HG02970 (cell line): ENCODE results near the gene MYBL2.
"Not testable (repeated sequence)": the region's sequence is repeated elsewhere in the genome, so short reads cannot be mapped to it uniquely, and the experiment has no call there.

Experiments used
- ATAC-seq: cut with Tn5 transposase; IDR thresholded peaks from one replicate; pipeline ENCODE4 v1.9.1; 2021; ENCODE audit warnings: mild to moderate bottlenecking, moderate library complexity, moderate number of reproducible peaks; ENCODE audit not compliant: unreplicated experiment, low FRiP score

Gene MYBL2

GRCh38 chr20:43748274-43748673 lies 81.4 kb downstream of the MYBL2 start:
- no peak for ATAC-seq

- ATAC-seq: no peak
Measured at GRCh38 chr20:43749734-43750294, 82.9 kb downstream of the MYBL2 start.

DNA sequence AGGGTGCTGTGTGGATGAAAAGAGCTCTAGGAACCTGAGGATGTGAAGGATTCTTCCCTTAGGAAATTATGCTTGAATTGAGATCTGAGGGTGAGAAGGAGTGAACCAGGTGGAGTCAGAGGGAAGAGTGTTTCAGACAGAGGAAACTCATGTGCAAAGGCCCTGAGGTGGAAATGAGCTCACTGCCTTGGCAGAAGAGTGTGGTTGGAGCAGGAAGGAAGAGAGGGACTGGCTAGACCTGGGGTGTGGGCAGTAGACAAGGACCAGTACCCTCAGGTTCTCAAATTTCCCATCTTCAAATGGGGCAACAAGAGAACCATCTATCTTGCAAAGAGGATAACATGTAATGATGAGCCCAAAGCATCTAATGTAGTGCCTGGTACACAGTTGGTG lies 83.9 kb downstream of the MYBL2 start:
- no peak for ATAC-seq

- ATAC-seq: peak; percentile 76
Measured at GRCh38 chr20:43751167-43752050, 84.5 kb downstream of the MYBL2 start.

- no peak for ATAC-seq
Measured at GRCh38 chr20:43752051-43752360, 85.1 kb downstream of the MYBL2 start.

DNA sequence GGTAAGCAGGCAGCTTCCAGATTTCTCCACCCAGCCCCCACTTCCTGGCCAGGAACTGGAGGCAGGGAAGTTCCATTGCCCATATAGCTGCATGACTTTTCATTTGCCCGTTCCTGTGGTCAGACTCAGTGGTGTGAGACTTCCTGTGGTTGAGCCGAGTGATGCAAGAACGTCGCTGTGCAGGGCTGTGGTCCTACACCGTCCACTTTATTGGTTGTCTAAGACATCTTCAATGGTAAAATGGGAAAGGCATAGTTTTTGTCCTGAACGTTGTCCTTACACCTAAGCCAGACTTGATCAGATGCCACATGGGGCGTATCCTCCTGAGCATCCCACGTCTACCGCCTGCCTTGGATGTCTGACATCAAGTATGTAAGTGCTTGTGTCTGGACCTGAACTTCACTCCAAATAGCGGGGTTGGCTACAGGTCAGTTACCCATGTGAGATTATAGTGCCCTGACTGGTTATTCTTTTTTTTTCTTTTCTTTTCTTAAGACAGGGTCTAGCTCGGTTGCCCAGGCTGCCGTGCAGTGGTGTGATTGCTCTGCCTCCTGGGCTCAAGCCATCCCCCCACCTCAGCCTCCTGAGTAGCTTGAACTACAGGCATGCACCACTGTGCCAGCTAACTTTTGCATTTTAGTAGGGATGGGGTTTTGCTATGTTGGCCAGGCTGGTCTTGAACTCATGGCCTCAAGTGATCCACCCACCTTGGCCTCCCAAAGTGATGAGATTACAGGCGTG lies 85.8 kb downstream of the MYBL2 start:
- no peak for ATAC-seq

- ATAC-seq: no peak
Measured at GRCh38 chr20:43755390-43755789, 88.5 kb downstream of the MYBL2 start.

DNA sequence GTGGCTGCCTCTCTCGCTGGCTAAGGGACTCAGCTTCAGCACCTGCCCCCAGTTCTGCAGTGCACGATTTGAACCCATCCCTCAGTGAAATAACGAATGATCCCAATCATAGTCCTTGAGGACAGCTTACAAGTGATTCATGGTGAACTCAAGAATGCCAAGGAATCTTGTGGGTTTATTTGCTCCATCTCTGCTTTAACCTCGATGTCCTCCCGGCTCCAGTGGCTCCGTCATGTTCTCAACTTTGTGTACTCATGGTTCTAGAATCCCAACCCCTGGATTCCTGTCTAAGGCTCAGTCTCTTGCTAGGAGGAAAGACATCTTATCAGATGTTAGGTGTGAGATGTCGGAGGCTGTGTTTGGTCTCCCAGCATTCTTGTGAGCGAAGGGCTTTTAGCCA lies 88.9 kb downstream of the MYBL2 start:
- no peak for ATAC-seq

DNA sequence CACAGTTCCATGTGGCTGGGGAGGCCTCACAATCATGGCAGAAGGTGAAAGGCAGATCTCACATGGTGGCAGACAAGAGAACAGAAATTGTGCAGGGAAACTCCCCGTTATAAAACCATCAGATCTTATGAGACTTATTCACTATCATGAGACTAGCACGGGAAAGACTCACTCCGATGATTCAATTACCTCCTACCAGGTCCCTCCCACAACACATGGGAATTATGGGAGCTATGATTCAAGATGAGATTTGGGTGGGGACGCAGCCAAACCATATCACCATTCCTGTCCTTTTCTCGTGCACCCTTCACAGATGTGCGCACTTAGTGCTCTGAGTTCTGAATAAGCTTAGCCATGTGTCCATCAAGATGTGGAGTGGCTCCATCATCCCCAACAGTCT lies 91.0 kb downstream of the MYBL2 start:
- not testable (repeated sequence) for ATAC-seq

DNA sequence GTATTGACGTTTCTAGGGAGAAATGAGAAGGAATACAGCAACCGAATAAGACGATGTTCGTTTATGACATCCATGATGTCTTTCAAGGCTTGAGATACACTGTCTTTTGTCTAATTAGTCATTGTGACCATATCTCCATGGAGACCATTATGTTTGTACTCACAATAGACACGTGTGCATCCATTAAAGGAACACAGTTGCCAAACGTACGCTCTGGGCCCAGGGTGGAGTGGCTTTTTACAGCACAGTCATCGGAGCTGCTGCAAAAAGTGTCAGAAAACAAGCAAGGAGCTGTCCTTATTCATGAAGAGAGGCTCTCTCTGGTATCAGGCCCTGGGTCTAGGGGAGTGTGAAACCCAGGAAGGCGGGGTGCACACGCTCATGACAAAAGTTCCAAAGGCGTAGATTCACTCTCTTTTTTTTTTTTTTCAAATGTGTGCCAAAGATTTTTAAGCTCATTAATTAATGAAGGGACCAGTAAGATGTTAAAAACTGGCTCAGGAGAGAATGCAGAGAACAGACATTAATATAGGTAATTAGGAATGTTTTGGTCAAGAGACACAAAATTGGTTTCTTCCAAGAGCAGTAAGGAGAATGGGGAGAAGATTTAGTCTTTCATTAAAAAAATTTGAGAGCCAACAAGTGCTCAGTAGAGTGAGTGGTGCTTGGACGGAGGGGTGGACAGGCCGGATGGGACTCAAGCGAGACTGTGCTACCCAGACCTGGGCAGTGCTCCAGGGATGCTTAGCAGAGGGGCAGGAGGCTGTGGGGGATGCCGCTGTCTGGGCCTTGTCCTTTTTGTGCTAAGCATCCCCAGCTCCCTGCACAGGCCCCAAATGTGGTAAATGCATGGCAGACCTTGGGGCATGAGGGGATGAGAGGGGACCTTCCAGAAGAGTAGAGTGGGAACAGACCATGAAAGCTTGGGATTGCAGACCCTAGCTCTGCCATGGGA lies 94.7 kb downstream of the MYBL2 start:
- no peak for ATAC-seq

DNA sequence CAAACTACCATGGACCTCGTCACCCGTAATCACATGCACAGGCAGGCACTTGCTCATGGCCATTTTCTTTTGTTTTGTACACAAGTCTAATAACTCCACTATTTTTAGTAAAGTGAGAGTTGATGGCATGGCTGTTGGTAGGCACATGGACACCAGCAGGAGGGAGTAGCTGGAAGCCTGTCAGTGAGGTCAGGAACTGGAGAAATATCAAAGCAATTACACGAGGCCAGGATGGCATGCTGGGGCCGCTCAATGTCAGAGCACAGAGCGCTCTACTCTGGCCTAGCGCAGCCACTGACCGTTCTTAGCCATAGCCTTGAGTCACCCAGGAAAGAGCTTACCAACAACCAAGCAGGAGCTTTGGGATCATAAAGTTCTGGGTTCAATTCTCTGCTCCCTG lies 96.0 kb downstream of the MYBL2 start:
- no peak for ATAC-seq

DNA sequence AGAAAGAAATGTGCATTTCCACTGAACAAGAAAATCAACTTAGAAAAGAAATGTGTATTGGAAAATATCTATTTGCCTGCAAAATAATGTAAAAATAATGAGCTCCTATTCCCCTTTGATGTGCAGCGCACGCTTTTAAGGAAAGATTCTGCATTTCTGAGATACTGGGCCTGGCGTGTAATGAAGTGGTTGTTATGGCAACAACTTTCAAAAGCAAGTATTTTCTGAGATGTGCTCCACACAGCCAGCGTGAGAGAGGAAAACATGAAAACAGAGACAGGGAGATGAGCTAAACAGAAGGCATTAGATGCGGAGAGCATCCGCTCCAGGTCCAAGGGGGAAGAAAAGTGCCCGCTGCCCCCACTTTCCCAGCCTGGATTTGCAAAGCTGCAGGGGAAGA lies 99.0 kb downstream of the MYBL2 start:
- ATAC-seq: no peak
